HL-60 (cell line): ENCODE data around the gene KXD1.

Experiments used
- CTCF ChIP-seq: IDR thresholded peaks from one replicate; pipeline ENCODE4 v1.5.1; 2011; ENCODE audit warnings: low read length, control low read depth, inconsistent platforms; ENCODE audit not compliant: insufficient read depth
- GABPA ChIP-seq: IDR thresholded peaks from 2 replicates; pipeline ENCODE4 v1.6.1; 2012; ENCODE audit warnings: low read depth
- POLR2AphosphoS5 ChIP-seq: IDR thresholded peaks from 2 replicates; pipeline ENCODE4 v1.6.1; 2012; ENCODE audit warnings: low read depth
- REST ChIP-seq: IDR thresholded peaks from 2 replicates; pipeline ENCODE4 v1.6.1; 2012; ENCODE audit warnings: low read depth; ENCODE audit not compliant: insufficient replicate concordance
- SPI1 ChIP-seq: IDR thresholded peaks from 2 replicates; pipeline ENCODE4 v1.6.1; 2012; ENCODE audit warnings: low read depth, mild to moderate bottlenecking, borderline replicate concordance

- TF ChIP-seq CTCF (no peak), GABPA (no peak), REST (no peak), POLR2AphosphoS5 (no peak), SPI1 (no peak)
Measured at GRCh38 chr19:18514800-18515682, 42.6 kb upstream of the KXD1 start.
